GM23338 (cell line): ENCODE measurements around the gene ZGPAT. TPM values are rescaled to one million over a fixed set of nuclear protein-coding genes. Genes with fewer than 3 reads are reported as not detected.

Source experiments
- ATAC-seq: fragments of 200-7000 bp; cut with Tn5 transposase; 3 replicates; pipeline ENCODE4 v1.9.1; 2020
- DNase-seq: peaks from one replicate; pipeline ENCODE4 v3.0.0-alpha.2; 2015; ENCODE audit warnings: low spot score
- H2AFZ ChIP-seq: fragments of 200-600 bp; sonication (generic); 2 replicates; pipeline ENCODE4 v1.8.0; 2016; ENCODE audit warnings: antibody characterized with exemption, mild to moderate bottlenecking, moderate library complexity
- H3F3A ChIP-seq: fragments of 200-600 bp; sonication (generic); replicated peaks from 2 replicates; pipeline ENCODE4 v1.8.0; 2017; ENCODE audit warnings: antibody characterized with exemption, mixed run types, low read depth
- H3K27ac ChIP-seq: fragments of 200-600 bp; sonication (generic); 2 replicates; pipeline ENCODE4 v1.6.1; 2016; ENCODE audit warnings: low read depth
- H3K27me3 ChIP-seq: fragments of 200-600 bp; sonication (generic); 2 replicates; pipeline ENCODE4 v1.8.0; 2016; ENCODE audit warnings: mild to moderate bottlenecking, mixed run types, moderate library complexity; ENCODE audit not compliant: insufficient read depth
- H3K36me3 ChIP-seq: fragments of 200-600 bp; sonication (generic); 2 replicates; pipeline ENCODE4 v1.8.0; 2016; ENCODE audit warnings: mild to moderate bottlenecking; ENCODE audit not compliant: insufficient read depth
- H3K4me1 ChIP-seq: fragments of 200-600 bp; sonication (generic); 2 replicates; pipeline ENCODE4 v1.8.0; 2016; ENCODE audit warnings: mild to moderate bottlenecking, moderate library complexity; ENCODE audit not compliant: insufficient read depth
- H3K4me2 ChIP-seq: fragments of 200-600 bp; sonication (generic); 2 replicates; pipeline ENCODE4 v1.7.1; 2017; ENCODE audit warnings: mixed run types
- H3K4me3 ChIP-seq: fragments of 200-600 bp; sonication (generic); 2 replicates; pipeline ENCODE4 v1.6.1; 2016; ENCODE audit warnings: mixed run types
- H3K79me2 ChIP-seq: fragments of 200-600 bp; sonication (generic); replicated peaks from 2 replicates; pipeline ENCODE4 v1.8.0; 2017; ENCODE audit warnings: mild to moderate bottlenecking; ENCODE audit not compliant: insufficient read depth
- H3K9me2 ChIP-seq: fragments of 200-600 bp; sonication (generic); 2 replicates; pipeline ENCODE4 v1.8.0; 2017; ENCODE audit not compliant: insufficient read depth
- H4K20me1 ChIP-seq: fragments of 200-600 bp; sonication (generic); replicated peaks from 2 replicates; pipeline ENCODE4 v1.8.0; 2017; ENCODE audit warnings: mild to moderate bottlenecking; ENCODE audit not compliant: insufficient read depth
- H3K27ac Mint-ChIP-seq: 2 replicates; pipeline ENCODE4 v1.8.0; 2020; ENCODE audit warnings: inconsistent platforms, mild to moderate bottlenecking, moderate library complexity, mixed read lengths
- H3K27me3 Mint-ChIP-seq: 3 replicates; pipeline ENCODE4 v1.8.0; 2022; ENCODE audit warnings: low read depth, mild to moderate bottlenecking, moderate library complexity, mixed read lengths, inconsistent platforms; ENCODE audit not compliant: insufficient read depth, poor library complexity
- H3K36me3 Mint-ChIP-seq: 3 replicates; pipeline ENCODE4 v1.8.0; 2021; ENCODE audit warnings: low read depth, mild to moderate bottlenecking, inconsistent platforms, moderate library complexity, mixed read lengths
- H3K4me1 Mint-ChIP-seq: 3 replicates; pipeline ENCODE4 v1.8.0; 2020; ENCODE audit warnings: mild to moderate bottlenecking, inconsistent platforms, mixed read lengths
- H3K4me3 Mint-ChIP-seq: 3 replicates; pipeline ENCODE4 v1.8.0; 2021; ENCODE audit warnings: moderate library complexity, mild to moderate bottlenecking, inconsistent platforms, mixed read lengths
- H3K9me3 Mint-ChIP-seq: 3 replicates; pipeline ENCODE4 v1.8.0; 2020; ENCODE audit warnings: moderate library complexity, mild to moderate bottlenecking, inconsistent platforms, mixed read lengths
- CREB1 ChIP-seq: fragments of 250-450 bp; sonication (Bioruptor Pico); IDR thresholded peaks from 2 replicates; pipeline ENCODE4 v1.5.0; 2020; ENCODE audit warnings: low read depth, mild to moderate bottlenecking, moderate library complexity
- CTCF ChIP-seq, 2 experiments: fragments of 200-600 bp in 1 of 2; sonication (generic) in 1 of 2; conservative IDR thresholded peaks; 2 replicates each; pipeline versions ENCODE4 v1.5.1 to v1.6.1; 2016 to 2017; ENCODE audit warnings: antibody characterized with exemption in 2 of 2, low read depth in 2 of 2, mild to moderate bottlenecking in 2 of 2, moderate library complexity in 1 of 2
- ETS1 ChIP-seq: IDR thresholded peaks from 2 replicates; pipeline ENCODE4 v1.6.1; 2016; ENCODE audit warnings: antibody characterized with exemption
- EZH2 ChIP-seq: fragments of 200-600 bp; sonication (generic); IDR thresholded peaks from one replicate; pipeline ENCODE4 v1.8.0; 2017; ENCODE audit warnings: antibody characterized with exemption, mild to moderate bottlenecking, low read depth; ENCODE audit not compliant: unreplicated experiment
- EZH2phosphoT487 ChIP-seq: fragments of 200-600 bp; sonication (generic); IDR thresholded peaks from one replicate; pipeline ENCODE4 v1.8.1; 2018; ENCODE audit warnings: antibody characterized with exemption; ENCODE audit not compliant: unreplicated experiment
- JUNB ChIP-seq: IDR thresholded peaks from one replicate; pipeline ENCODE4 v1.6.1; 2016; ENCODE audit warnings: antibody characterized with exemption; ENCODE audit not compliant: unreplicated experiment
- NANOG ChIP-seq: IDR thresholded peaks from 2 replicates; pipeline ENCODE4 v1.6.1; 2016; ENCODE audit warnings: antibody characterized with exemption, borderline replicate concordance
- POLR2AphosphoS5 ChIP-seq: IDR thresholded peaks from 2 replicates; pipeline ENCODE4 v1.6.1; 2016; ENCODE audit warnings: antibody characterized with exemption, low read depth
- REST ChIP-seq: IDR thresholded peaks from one replicate; pipeline ENCODE4 v1.6.1; 2018; ENCODE audit warnings: antibody characterized with exemption; ENCODE audit not compliant: unreplicated experiment
- STAT1 ChIP-seq: IDR thresholded peaks from one replicate; pipeline ENCODE4 v1.6.1; 2016; ENCODE audit warnings: antibody characterized with exemption; ENCODE audit not compliant: unreplicated experiment
- ZNF114 ChIP-seq: fragments of 250-450 bp; sonication (Bioruptor Pico); IDR thresholded peaks from 2 replicates; pipeline ENCODE4 v1.5.0; 2020; ENCODE audit warnings: mild to moderate bottlenecking, moderate library complexity
- ZNF331 ChIP-seq: fragments of 250-450 bp; sonication (Bioruptor Pico); IDR thresholded peaks from 2 replicates; pipeline ENCODE4 v1.5.0; 2020; ENCODE audit warnings: low read depth, mild to moderate bottlenecking, moderate library complexity
- polyA plus RNA-seq: library from polyadenylated mRNA; unstranded; fragments of >200 nt; fragmentation: Nextera tagmentation; extraction: Ambion mirVana; gene quantifications from 2 replicates; pipeline ENCODE4 v1.2.1, GENCODE V29; 2016
- total RNA-seq: library from RNA; depleted of rRNA; stranded (reverse); fragments of >200 nt; shearing (Covaris generic); gene quantifications from 2 replicates; pipeline ENCODE4 v1.2.3, GENCODE V29; 2014
- TF ChIP-seq, protein P1 (sequence below): fragments of 250-450 bp; sonication (Bioruptor Pico); IDR thresholded peaks from 2 replicates; pipeline ENCODE4 v1.5.0; 2020; ENCODE audit warnings: mild to moderate bottlenecking, moderate library complexity

ZGPAT gene
- total and polyA plus RNA-seq, 2 experiments from 2014 or later: 25.0 to 39.2 TPM

DNA sequence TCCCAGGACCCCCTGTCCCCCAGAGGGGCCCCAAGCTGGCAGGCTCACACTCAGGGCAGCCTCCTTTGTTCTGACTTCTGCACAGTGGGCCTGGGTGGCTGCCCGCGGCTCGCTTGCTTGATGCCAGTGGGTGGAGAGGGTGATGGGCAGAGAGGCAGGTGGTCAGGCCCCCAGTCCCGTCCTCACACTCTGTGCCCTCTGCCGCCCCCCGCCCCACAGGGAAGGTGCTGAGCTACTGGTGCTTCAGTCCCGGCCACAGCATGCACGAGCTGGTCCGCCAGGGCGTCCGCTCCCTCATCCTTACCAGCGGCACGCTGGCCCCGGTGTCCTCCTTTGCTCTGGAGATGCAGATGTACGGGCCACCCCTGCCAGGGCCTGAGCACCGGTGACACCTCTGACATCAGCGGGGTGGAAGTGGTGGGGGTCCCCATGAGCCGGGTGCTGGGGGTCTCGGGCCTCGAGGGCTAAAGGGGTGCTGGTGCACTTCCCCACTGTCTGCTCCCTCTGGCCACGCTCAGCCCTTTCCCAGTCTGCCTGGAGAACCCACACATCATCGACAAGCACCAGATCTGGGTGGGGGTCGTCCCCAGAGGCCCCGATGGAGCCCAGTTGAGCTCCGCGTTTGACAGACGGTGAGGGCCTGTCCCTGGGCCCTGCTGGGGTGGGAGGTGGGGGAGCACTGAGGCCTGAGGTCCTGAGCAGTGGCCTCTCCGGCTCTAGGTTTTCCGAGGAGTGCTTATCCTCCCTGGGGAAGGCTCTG, 20.2 kb upstream of the ZGPAT start:
- H3K36me3 ChIP-seq: no peaks in the 10 kb centered on the region
- H3K4me1 ChIP-seq: no peaks in the 10 kb centered on the region
- H3K27ac ChIP-seq: no peak overlapping the region
- peaks cover 3% of the 10 kb centered on the region; the same call in 1 of the 3 replicates for H3K9me3 Mint-ChIP-seq
- H3F3A ChIP-seq: no peaks in the 10 kb centered on the region
- ATAC-seq (no peak), DNase-seq (no peak)
- no peak overlapping the region for H3K4me2 ChIP-seq
- H3K27ac Mint-ChIP-seq: no peak overlapping the region
- H3K36me3 Mint-ChIP-seq: peaks cover 7% of the 10 kb centered on the region
- H3K4me3 Mint-ChIP-seq: no peak overlapping the region
- H3K27me3 ChIP-seq: no peaks in the 10 kb centered on the region
- TF ChIP-seq EZH2 (no peak), REST (no peak), ZNF114 (CRISPR knock-in tag) (no peak), JUNB (no peak), CTCF (conservative IDR thresholded peaks at IDR 0.05; ENCODE audit: low read depth in 2 of 2) (no peak), ZNF331 (CRISPR knock-in tag) (no peak), POLR2AphosphoS5 (no peak), STAT1 (no peak), NANOG (no peak), EZH2phosphoT487 (no peak), ETS1 (no peak), CREB1 (no peak)
- TF ChIP-seq, protein P1, sequence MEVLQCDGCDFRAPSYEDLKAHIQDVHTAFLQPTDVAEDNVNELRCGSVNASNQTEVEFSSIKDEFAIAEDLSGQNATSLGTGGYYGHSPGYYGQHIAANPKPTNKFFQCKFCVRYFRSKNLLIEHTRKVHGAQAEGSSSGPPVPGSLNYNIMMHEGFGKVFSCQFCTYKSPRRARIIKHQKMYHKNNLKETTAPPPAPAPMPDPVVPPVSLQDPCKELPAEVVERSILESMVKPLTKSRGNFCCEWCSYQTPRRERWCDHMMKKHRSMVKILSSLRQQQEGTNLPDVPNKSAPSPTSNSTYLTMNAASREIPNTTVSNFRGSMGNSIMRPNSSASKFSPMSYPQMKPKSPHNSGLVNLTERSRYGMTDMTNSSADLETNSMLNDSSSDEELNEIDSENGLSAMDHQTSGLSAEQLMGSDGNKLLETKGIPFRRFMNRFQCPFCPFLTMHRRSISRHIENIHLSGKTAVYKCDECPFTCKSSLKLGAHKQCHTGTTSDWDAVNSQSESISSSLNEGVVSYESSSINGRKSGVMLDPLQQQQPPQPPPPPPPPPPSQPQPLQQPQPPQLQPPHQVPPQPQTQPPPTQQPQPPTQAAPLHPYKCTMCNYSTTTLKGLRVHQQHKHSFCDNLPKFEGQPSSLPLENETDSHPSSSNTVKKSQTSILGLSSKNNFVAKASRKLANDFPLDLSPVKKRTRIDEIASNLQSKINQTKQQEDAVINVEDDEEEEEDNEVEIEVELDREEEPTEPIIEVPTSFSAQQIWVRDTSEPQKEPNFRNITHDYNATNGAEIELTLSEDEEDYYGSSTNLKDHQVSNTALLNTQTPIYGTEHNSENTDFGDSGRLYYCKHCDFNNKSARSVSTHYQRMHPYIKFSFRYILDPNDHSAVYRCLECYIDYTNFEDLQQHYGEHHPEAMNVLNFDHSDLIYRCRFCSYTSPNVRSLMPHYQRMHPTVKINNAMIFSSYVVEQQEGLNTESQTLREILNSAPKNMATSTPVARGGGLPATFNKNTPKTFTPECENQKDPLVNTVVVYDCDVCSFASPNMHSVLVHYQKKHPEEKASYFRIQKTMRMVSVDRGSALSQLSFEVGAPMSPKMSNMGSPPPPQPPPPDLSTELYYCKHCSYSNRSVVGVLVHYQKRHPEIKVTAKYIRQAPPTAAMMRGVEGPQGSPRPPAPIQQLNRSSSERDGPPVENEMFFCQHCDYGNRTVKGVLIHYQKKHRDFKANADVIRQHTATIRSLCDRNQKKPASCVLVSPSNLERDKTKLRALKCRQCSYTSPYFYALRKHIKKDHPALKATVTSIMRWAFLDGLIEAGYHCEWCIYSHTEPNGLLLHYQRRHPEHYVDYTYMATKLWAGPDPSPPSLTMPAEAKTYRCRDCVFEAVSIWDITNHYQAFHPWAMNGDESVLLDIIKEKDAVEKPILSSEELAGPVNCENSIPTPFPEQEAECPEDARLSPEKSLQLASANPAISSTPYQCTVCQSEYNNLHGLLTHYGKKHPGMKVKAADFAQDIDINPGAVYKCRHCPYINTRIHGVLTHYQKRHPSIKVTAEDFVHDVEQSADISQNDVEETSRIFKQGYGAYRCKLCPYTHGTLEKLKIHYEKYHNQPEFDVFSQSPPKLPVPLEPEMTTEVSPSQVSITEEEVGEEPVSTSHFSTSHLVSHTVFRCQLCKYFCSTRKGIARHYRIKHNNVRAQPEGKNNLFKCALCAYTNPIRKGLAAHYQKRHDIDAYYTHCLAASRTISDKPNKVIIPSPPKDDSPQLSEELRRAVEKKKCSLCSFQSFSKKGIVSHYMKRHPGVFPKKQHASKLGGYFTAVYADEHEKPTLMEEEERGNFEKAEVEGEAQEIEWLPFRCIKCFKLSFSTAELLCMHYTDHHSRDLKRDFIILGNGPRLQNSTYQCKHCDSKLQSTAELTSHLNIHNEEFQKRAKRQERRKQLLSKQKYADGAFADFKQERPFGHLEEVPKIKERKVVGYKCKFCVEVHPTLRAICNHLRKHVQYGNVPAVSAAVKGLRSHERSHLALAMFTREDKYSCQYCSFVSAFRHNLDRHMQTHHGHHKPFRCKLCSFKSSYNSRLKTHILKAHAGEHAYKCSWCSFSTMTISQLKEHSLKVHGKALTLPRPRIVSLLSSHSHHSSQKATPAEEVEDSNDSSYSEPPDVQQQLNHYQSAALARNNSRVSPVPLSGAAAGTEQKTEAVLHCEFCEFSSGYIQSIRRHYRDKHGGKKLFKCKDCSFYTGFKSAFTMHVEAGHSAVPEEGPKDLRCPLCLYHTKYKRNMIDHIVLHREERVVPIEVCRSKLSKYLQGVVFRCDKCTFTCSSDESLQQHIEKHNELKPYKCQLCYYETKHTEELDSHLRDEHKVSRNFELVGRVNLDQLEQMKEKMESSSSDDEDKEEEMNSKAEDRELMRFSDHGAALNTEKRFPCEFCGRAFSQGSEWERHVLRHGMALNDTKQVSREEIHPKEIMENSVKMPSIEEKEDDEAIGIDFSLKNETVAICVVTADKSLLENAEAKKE (CRISPR knock-in tag): no peak
- no peak overlapping the region for H3K4me3 ChIP-seq
- H2AFZ ChIP-seq: no peak overlapping the region
- no peaks in the 10 kb centered on the region for H4K20me1 ChIP-seq
- no peaks in the 10 kb centered on the region for H3K9me2 ChIP-seq
- H3K27me3 Mint-ChIP-seq: peaks cover 13% of the 10 kb centered on the region
- no peaks in the 10 kb centered on the region; the same call in 2 of the 3 replicates for H3K4me1 Mint-ChIP-seq
- no peaks in the 10 kb centered on the region for H3K79me2 ChIP-seq
